GM19467 (cell line): ENCODE data around the gene DDHD1.
A peak's percentile ranks its signal among the peaks of the same experiment; 100 is the strongest.
"Not testable (repeated sequence)": the region's sequence is repeated elsewhere in the genome, so short reads cannot be mapped to it uniquely, and the experiment has no call there.

Experiments used
- ATAC-seq: cut with Tn5 transposase; IDR thresholded peaks from one replicate; pipeline ENCODE4 v1.9.1; 2021; ENCODE audit warnings: mild to moderate bottlenecking, moderate library complexity; ENCODE audit not compliant: unreplicated experiment

The DDHD1 gene

DNA sequence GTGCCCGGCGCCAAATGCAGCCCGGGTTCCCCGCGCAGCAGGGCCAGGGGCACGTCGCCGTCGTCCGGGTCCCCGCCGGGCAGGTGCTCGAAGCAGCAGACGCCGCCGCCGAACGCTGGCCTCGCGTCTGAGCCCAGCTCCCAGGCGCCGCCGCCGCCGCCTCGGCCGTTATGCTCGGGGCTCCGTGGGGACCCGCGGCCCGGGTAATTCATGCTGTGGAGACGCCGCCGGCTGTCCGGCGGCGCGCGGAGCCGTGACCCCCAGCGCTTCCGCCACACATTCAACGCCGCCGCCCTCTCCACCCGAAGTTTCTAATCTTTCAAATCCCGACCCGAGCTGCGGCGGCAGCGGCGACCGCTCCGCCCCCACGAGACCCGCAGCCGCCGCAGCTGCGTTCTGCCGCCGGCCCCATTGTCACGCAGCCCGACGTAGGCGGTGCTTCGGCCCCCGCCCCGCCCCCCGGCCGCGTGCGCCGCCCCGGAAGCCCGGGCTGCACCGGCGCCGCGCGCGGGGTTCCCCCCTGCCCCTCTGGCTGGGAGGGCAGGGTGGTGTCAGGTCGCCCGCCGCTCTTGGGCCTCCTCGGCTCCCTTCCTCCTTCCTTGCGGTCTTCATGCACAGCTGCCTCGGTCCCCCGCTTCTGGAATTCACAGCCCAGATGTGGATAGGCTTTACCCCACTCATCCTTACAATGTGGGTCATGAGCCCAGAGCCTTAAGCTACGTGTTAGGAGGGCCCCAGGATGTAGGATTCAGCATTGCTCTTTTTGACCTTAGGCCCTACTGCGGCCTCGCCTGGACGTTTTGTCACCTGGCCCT, at the start of gene DDHD1:
TSS of gene DDHD1 (minus strand) at position 437 of the 815 bp plus-strand sequence. CDS start at position 212, 225 bp downstream.
- ATAC-seq, result peak; percentile 64

GRCh38 chr14:53195949-53196348, 42.8 kb upstream of the DDHD1 start:
- ATAC-seq, result no peak

DNA sequence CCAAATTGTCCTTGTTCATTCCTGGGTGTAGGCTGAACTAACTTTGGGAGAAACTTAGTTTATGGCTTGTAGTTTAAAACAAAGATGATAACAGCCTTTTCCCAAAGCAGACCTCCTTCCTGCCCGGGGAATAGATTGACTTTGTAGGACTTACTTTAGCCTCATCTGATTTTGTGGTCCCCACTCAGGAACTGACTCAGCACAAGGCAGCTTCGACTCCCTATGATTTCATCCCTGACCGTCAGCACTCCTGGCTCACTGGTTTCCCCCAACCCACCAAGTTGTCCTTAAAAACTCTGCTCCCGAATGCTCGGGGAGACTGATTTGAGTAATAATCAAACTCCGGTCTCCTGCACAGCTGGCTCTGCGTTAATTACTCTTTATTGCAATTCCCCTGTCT, 40.1 kb upstream of the DDHD1 start:
- ATAC-seq, result no peak

DNA sequence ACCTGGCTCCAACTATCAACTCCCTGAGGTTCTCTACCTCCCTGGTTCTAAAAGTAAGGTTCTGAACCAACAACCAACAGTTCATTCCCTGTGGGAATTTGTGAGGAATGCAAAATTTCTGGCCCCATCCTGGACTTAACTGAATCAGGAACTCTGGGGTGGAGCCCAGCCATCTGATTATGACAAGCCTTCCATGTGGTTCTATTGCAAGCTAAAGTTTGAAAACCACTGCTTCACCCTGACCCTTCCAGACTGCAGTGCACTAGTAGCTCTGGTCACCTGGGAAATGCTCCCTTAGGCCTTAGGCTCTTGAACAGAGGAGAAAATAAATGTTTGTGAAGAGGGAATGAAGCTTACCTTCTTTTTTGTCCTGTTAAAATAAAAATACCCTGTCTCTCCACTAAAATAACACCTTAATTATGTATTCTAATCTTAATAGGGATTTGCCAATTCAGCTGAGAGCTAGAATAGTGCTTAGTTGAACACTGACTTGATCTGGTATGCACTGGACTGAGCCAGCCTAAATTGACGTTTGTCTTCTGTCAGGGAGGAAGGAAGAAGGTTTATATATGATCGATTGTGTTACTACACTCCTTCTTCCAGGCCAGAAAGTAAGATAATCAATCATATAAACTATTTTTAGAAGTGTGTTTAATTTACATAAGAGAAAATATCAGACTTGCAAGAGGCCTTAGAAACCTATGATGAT, 39.1 kb upstream of the DDHD1 start:
- no peak for ATAC-seq

- no peak for ATAC-seq
Observed at GRCh38 chr14:53190938-53191337, 37.8 kb upstream of the DDHD1 start.

GRCh38 chr14:53187921-53188463, 34.9 kb upstream of the DDHD1 start:
- no peak for ATAC-seq

- no peak for ATAC-seq
Observed at GRCh38 chr14:53186532-53186931, 33.4 kb upstream of the DDHD1 start.

- ATAC-seq, result no peak
Observed at GRCh38 chr14:53183611-53184010, 30.5 kb upstream of the DDHD1 start.

GRCh38 chr14:53183056-53183455, 29.9 kb upstream of the DDHD1 start:
- no peak for ATAC-seq

DNA sequence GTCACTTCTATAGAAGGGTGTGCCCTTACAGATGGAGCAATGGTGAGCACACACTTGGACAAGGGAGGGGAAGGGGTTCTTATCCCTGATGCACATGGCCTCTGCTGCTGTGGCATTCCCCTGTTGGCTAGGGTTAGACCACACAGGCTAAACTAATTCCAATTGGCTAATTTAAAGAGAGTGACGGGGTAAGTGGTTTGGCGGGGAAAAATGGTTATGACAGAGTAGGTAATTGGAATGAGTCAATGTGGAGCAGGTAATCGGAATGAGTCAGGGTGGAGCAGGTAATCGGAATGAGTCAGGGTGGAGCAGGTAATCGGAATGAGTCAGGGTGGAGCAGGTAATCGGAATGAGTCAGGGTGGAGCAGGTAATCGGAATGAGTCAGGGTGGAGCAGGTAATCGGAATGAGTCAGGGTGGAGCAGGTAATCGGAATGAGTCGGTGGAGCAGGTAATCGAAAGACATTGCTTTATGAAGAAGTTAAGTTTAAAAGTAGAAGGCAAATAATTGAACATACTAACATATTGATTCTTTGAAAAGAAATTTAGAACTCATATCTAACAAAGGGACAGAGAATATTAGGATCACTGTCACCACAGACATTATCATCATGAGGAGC, 28.4 kb upstream of the DDHD1 start:
- not testable (repeated sequence) for ATAC-seq

DNA sequence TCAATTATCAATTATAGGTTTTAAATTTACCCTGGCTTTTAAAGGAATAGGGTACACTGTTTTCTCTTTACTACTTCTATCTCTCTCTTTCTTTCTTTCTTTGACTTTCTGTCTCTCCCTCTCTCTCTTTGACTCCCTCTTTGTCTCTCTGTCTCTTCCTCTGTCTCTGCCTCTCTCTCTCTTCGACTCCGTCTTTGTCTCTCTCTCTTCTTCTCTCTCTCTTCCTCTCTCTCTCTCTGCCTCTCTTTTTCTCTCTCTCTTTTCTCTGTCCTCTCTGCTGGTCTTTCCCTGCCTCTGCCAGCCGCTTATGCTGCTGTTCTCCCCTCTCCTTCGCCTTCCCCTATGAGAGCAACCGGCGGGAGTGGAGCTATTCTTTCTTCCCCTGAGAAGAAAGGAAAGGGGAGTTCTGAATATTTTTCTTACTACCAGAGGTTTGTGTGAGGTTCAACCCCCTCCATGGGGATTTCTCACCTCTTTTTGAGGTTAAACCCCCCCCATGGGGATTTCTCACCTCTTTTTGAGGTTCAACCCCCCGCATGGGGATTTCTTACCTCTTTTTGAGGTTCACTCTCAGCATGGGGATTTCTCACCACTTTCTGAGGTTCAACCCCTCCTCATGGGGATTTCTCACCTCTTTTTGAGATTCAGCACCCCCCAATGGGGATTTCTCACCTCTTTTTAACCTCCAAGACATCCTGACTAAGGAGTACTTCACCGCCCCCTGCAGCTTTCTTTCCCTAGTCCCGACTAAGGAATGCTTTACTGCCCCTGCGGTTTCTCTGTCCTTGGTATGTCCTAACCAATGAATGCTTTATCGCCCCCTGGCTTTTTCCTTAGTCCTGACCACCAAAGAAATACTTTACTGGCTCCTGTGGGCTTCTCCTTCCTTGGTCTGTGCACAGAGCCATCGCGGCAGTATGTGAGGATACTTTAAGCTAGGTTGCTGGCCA, 27.4 kb upstream of the DDHD1 start:
- no peak for ATAC-seq

- ATAC-seq, result not testable (repeated sequence)
Observed at GRCh38 chr14:53179486-53180005, 26.4 kb upstream of the DDHD1 start.

DNA sequence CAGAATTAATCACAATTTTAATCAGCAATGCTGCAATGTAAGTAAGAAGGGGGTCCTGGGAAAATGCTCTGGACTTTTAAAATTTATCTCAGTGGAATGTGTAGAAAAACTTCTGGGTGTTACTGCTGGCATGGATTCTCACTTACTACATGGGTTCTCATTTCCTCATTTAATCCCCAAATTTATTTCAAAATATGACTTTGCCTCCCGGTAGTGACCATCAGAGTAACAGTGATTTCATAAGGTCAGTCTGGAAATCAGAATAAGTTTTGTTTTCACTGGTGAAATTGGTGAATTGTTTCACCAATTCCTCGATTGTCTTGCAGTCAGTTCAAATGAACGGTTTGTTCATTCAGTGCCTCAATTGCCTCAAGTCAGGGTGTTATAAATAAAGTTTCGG, 22.3 kb upstream of the DDHD1 start:
- ATAC-seq, result no peak

- no peak for ATAC-seq
Observed at GRCh38 chr14:53174918-53175317, 21.8 kb upstream of the DDHD1 start.

DNA sequence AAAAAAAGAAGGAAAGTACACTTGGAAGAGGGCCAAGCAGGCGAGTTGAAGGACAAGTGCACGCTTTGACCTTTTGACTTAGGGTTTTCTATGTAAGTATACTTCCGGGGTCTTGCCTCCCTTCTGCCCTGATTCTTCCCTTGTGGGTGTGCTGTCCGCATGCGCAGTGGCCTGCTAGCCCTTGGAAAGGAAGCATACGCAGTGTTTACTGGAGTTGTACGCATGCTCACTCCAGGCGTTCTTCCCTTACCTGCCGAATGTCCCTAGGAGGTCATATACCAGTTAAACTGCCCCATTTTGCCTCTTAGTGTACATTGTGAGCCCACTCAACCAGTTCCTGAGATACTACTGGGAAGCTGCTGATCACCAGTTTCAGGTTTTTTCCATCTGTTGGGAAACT, 15.7 kb upstream of the DDHD1 start:
- ATAC-seq, result no peak

DNA sequence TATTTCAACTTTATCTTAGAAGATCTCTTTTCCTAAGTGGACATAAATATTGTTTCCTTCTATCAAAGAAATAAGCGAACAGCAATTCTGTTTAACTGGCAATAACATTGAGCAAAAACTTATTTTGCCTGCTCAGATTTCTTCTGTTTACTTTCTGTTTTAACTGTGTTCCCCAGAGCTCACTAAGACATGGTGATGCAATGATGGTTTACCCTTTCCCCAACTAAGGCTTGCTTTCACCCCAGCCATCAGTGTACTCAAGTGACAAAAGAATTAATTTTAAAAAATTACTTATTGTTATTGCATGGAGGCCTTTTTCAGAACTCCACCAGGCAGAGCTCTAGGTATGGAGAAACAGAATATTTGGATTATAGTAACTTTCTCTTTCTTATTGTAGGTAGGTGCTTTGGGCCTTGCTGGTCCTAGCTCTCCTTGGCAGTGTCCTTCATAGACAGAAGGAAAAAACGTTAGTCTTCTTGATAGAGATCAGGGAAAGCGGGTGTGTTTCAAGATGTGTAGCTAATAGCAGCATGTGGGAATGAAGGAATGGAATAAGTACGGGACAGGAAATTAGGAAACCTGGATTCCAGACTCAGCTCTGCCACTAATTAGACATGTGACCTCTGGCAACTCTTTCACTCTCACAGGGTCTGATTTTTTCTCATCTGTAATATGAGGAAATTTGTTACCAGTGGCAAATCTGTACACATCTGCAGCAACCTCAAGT, 14.6 kb upstream of the DDHD1 start:
- no peak for ATAC-seq

GRCh38 chr14:53161758-53162435, 8.8 kb upstream of the DDHD1 start:
- no peak for ATAC-seq

GRCh38 chr14:53156238-53156637, 3.1 kb upstream of the DDHD1 start:
- ATAC-seq, result no peak

DNA sequence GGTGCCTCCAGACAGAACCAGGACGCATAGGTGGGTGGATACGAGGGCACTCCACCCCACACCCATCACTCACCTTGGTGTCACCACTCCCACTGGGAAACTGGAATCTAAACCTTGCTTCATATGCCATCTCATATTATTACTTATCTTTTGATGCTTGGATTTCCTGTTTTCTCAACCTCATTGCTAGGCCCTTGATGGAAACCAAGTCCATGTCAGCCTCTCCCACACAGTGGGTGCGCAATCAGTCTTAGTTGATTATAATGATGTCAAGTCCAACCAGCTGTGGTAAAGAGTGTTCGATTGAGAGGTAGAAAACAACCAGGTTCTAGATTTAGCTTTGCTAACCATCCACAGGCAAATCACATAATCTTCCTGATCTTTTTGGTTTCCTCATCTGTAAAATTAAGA, 584 bp upstream of the DDHD1 start:
- no peak for ATAC-seq
